Fibroblast of villous mesenchyme (primary cell): Measurements from ENCODE around the gene CYP2J2. TPM values are rescaled to one million over a fixed set of nuclear protein-coding genes. Genes with fewer than 3 reads are reported as not detected.

Experiments
- DNase-seq: peaks from one replicate; pipeline ENCODE4 v3.0.0-alpha.2; 2010; ENCODE audit warnings: low read depth
- H3K4me3 ChIP-seq: 2 replicates; pipeline ENCODE4 v1.5.1; 2011; ENCODE audit warnings: low read depth, mild to moderate bottlenecking, low read length
- total RNA-seq: library from RNA; depleted of rRNA; stranded (reverse); fragments of >200 nt; gene quantifications from 2 replicates; pipeline ENCODE4 v1.2.3, GENCODE V29; 2012
- TF ChIP-seq, protein P1 (sequence below): IDR thresholded peaks from 2 replicates; pipeline ENCODE4 v1.5.1; 2012; ENCODE audit warnings: low read depth, mild to moderate bottlenecking, low read length; ENCODE audit not compliant: insufficient read depth

Gene CYP2J2
- total RNA-seq, 1 donor = under 0.01 TPM

DNA sequence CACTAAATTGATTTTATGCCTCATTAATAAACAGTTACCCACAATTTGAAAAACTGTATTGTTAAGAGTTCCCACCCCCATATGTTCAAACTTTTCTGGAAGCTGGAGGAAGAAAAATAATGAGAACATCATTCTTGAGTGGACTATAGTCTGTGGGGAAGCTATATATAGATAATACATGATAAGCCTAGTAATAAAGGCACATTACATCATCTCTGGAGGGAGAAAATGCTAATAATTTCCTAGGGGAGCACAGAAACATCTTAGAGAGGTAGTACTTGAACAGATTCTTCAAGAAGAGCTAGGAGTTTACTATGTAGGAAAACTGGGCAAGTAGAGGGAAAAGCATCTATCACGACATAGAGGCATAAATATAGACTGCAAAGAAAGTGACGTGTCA is 19.6 kb downstream of the CYP2J2 start:
- TF ChIP-seq, protein P1, sequence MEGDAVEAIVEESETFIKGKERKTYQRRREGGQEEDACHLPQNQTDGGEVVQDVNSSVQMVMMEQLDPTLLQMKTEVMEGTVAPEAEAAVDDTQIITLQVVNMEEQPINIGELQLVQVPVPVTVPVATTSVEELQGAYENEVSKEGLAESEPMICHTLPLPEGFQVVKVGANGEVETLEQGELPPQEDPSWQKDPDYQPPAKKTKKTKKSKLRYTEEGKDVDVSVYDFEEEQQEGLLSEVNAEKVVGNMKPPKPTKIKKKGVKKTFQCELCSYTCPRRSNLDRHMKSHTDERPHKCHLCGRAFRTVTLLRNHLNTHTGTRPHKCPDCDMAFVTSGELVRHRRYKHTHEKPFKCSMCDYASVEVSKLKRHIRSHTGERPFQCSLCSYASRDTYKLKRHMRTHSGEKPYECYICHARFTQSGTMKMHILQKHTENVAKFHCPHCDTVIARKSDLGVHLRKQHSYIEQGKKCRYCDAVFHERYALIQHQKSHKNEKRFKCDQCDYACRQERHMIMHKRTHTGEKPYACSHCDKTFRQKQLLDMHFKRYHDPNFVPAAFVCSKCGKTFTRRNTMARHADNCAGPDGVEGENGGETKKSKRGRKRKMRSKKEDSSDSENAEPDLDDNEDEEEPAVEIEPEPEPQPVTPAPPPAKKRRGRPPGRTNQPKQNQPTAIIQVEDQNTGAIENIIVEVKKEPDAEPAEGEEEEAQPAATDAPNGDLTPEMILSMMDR = no peak
- no peak for DNase-seq
- no peak overlapping the region for H3K4me3 ChIP-seq

DNA sequence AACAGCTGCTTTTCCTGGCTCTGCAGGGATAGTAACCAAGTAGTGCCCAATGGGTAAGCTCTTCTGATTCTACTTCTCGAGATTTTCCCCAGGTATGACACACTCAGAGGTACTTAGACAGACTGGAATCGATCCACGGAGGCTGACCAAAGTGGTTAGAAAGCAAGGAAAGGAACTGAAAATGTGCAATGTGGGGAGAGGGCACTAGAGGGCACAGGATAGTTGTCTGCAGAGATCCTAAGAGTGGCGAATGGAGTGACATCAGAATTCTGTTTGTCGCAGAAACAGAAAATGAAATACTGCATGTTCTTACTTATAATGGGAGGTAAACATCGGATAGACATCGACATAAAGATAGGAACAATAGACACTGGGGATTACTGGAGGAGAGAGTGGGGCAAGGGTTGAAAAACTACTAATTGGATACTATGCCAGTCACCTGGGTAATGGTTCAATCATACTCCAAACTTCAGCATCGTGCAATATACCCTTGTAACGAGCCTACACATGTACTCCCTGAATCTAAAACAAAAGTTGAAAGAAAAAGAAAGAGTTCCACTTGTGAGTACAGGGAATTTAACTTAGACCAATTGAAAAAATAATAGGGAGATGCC is 23.3 kb downstream of the CYP2J2 start:
- no peak overlapping the region for H3K4me3 ChIP-seq
- TF ChIP-seq, protein P1 = peak; percentile 56
- peak; percentile 4 for DNase-seq

DNA sequence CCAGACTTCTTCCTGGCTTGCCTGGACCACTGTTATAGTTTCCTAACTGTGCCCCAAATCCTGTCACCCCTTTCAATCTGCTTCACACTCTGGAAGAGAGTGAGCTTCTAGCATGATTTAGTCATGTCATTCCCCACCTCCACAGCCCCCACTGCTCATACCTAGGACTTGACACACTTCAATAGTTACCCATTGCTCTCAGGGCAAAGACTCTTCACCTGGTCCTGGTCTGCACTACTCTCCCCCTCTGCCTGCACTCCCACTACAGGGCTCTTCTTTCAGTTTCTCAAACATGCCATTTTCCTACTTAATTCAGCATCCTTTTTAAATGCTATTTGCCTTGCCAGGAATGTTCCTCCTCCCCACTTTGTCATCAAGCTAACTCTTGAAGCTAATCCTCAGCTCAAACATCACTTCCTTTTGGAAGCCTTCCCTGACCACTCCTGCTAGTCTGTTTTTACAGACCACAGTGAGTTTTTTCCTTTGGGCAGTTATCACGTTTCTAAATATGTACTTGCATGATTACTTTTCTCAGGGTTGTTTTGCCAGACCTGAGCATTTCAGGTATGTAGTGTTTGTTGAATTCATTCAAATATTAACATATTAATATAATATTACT is 24.7 kb downstream of the CYP2J2 start:
- no peak overlapping the region for H3K4me3 ChIP-seq
- no peak for DNase-seq
- TF ChIP-seq, protein P1 = no peak

DNA sequence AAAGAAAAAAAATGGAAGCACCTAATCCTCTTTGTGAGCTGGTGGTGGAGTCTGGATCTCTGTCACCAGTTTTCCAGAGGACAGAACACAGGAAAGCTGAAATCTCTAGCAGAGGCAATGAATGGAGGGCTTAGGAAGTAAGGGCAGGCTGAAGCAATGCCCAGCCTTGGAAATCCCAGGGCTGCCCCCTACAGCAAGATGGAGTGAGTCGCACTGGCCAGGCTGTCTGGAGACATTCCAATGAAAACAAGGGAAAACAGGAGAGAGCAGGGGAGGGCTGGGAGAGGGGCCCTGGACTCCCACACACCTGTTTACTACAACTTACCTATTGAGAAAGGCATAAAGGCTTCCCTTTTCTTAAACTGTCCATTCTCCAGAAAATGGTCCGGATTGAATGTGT is 25.9 kb downstream of the CYP2J2 start:
- no peak for DNase-seq
- TF ChIP-seq, protein P1 = no peak

DNA sequence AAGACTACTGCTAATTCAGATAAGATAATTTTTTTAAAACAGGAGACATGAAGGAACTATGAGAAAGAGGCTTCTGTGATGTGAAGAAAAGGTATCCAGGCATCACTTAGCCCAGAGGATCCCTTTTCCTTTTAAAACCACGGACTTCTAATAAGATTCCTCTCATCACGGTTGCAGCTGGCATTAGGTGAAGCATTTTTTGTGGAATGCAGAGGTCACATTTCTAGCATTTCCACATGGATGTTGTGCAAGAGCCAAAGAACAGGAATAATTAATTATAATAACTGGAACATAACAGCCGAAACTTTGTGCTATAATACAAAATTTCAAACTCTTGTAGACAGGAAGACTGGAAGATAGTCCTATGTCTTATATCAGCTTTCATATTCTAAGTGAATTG is 27.6 kb downstream of the CYP2J2 start:
- TF ChIP-seq, protein P1 = no peak
- peak; percentile 5 for DNase-seq
- no peak overlapping the region for H3K4me3 ChIP-seq

More for the DNA sequence above, 25.9 kb downstream of the CYP2J2 start:
- H3K4me3 ChIP-seq = no peak overlapping the region

DNA sequence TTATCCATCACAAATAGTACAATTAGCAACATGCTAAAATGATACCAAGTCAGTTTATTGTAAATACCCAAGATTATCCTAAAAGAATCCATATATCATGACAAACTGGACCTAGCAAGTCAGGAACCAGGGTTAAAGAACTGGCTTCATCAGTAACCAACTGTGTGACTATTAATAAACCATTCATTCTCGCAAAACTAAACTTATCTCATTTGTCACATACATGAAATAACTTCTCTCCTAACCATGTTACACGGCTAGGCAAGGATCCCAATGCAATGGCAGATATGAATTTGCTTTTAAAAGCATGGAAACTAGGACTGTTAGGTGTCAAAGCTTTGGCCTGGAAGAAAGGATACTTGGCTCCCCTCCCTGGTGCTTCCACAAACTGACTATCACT is 29.4 kb downstream of the CYP2J2 start:
- no peak overlapping the region for H3K4me3 ChIP-seq
- TF ChIP-seq, protein P1 = no peak
- DNase-seq = no peak
